ENCODE results near the gene MBP. TPM values are rescaled to one million over a fixed set of nuclear protein-coding genes. Genes with fewer than 3 reads are reported as not detected.
A peak's percentile ranks its signal among the peaks of the same experiment; 100 is the strongest.

Gene MBP
- total RNA-seq, 1 donor from 2014 or later = 3.9 TPM

DNA sequence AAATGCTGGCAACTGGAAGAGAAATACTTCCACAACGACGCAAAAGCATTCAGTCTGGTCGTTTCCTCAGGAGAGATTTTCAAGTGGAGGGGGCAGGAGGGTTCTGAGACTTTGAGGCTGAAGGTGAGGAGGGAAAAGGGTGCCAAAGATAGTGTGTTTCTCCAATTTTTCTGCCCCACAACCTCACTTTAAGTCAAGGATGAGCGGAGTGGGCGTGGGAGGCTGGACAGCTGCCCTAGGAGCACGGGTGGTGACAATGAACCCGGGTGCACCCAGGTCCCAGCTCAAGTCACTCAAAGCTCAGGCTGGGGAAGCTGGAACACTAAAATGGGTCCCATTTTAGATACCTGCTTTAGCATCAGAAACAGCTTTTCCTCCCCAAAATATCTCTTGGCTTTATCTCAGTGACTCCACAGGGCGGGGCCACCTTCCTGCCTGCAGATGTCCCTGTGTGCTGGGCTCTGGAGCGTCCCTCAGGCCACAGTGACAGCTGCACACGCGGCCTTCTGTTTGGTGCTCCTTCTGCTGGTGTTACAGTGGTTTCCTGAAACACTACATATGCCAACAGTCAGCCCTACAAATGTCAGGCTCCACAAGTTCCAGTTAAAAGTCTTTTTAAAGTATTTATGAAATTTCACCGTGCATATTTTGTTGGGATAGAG, 1.4 kb upstream of the MBP start:
- no peak for DNase-seq (ENCODE audit: low read depth in 2 of 2)

DNA sequence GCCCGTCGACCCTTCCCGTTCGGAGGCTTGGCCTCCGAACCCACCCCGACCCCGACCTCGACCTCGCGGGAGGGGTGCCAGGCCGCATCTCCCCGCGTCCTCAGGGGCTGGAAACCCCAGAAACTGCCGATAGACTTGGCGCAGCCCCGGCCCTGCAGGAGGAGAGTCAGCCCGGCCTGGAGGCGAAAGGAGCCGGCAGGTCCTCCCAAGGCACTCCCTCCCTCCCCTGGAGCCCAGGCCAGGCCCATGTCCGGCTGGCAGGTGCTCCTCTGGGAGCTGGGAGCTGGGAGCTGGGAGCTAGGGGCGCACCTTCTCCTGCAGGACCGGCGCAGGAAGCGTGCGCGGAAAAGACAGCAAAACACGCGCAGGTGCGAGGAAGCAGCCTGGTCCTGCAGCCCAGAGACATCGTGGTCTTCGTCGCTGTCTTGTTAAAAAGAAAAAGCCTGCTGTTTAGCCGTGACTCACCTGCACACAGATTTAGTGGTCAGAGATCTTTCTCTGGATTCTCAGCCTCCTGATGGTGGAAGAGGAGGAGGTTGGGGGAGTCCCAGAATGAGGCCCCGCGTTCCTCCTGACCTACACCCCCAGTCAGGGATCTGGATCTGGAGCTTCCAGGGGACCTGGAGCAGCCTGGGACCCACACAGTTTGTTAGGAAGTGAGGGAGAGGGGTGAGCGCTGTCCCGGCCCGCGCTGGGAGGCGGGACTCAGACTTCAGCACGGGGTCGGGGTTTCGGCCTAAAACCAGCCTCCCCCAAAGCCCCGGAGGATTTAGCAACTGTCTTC, 660 bp upstream of the MBP start:
- DNase-seq (ENCODE audit: low read depth in 2 of 2) = no peak

DNA sequence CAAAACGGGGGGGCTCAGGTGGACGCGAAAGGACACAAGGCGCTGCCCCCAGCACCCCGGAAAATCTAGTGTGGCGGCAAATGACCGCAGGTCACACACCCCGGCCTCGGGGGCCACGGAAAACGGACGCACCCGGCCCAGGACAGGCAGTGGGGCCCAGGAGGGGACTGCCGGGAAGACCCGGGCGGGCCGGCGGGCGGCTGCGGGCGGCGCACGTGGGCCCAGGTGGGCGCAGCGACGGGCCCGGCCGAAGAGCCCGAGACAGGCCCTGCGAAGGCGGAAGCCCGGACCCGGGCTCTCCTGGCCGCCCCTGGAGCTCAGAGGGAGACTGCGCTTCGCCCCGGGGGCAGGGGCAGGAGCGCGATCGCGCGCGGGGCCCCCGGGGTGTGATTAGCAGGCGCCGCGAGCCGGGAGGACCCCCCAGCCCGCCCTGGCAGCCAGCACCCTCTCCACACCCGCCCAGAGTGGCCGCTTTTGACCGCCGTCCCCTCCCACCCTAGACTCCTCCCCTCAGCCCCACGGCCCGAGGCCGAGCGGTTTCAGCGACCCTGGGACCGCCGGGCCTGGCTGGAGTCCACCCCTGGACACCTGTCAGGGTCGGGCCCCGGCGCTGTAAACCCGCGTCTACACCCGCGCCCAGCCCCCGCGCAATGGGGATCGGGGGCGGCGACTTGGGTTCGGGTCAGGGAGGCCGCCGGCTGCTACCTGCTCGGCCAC, 773 bp downstream of the MBP start:
- no peak for DNase-seq (ENCODE audit: low read depth in 2 of 2)

DNA sequence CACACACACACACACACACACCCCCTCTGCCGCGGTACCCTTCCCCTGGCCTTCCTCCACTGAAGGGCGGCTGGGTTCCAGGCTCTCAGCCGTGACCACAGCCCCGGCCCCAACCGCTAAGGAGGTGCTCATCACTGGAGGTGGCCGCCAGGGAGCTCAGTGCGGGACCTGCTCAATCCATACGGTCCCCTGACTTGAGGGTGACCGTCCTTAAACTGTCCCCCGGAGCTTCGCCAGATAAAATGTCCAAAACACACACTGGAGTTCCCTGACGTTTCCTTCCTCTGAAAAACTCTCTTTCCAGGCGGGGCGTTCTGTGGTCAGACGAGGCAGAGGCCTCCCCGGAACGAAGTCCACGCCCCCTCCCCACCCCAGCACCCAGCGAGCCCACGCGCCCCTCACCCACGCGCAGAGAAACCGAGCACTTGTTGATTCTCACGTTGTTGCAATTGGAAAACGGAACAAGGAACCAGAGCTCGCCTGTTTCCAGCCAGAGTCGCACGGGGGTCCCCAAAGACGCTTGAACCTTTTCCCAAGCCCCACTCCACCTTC, 1.4 kb downstream of the MBP start:
- no peak for DNase-seq (ENCODE audit: low read depth in 2 of 2)

DNA sequence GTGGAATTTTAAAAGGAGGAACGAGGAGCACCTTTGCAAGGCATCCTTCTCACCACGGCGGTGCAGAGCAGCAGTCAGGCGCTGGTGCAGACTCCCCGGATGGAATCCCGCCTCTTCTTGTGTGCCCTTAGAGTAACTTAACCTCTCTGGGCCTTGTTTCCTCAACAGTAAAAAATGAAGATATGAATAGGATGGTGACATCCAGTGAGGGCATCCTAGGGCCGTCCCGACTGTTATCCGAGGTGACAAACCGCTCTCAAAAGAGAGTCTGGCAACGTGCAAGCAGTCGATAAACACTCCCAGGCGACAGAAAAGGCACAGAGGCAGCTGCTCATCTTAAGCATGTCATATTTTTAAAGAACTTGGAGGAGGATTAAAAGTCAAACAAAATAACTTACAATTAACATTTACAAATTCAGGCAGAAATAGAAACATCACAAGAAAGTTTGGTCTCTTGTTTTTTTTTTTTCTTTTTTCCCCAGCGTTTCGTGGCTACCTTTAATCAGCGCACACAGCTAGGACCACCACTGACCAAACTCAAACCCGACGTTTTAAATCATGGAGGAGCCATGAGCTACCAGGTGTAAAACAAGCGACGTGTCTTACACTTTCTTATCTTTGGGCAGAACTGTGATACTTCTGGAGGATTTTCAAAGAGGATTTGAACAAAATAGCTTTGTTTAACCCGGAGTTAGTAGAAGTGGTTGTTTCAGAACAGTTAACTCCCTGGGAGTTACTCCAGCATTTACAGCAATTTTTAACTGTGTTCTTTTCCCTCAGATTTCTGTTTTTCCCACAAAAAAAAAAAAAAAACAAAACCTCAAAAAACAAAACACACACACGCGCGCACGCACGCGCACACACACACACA, 2.1 kb downstream of the MBP start:
- no peak for DNase-seq (ENCODE audit: low read depth in 2 of 2)

DNA sequence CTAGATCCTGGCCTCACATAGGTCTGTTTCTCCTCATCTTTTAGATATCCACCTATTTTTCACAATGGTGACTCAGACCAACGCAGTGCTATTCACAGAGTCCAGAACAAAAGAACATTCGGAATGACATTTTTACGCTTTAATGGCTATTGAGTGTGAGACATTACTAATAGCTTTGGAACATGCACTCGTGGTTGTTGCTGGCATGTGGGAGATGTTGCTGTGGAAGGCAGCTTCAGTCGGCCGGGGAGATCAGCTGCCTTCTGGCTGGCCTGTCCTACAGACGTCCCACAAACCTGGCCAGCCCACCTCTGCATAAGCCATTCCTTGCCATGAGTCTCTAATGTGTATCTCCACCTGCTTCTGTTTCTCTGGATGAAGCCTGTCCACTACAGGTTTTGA, 3.4 kb downstream of the MBP start:
- DNase-seq (ENCODE audit: low read depth in 2 of 2) = peak; percentile 38 to 41

- no peak for DNase-seq (ENCODE audit: low read depth in 2 of 2)
Measured at GRCh38 chr18:77127769-77128671, 4.6 kb downstream of the MBP start.

GRCh38 chr18:77124452-77124922, 8.1 kb downstream of the MBP start:
- DNase-seq (ENCODE audit: low read depth in 2 of 2) = no peak

GRCh38 chr18:77123320-77124231, 9.0 kb downstream of the MBP start:
- no peak for DNase-seq (ENCODE audit: low read depth in 2 of 2)

GRCh38 chr18:77121523-77121922, 11.1 kb downstream of the MBP start:
- DNase-seq (ENCODE audit: low read depth in 2 of 2) = no peak

DNA sequence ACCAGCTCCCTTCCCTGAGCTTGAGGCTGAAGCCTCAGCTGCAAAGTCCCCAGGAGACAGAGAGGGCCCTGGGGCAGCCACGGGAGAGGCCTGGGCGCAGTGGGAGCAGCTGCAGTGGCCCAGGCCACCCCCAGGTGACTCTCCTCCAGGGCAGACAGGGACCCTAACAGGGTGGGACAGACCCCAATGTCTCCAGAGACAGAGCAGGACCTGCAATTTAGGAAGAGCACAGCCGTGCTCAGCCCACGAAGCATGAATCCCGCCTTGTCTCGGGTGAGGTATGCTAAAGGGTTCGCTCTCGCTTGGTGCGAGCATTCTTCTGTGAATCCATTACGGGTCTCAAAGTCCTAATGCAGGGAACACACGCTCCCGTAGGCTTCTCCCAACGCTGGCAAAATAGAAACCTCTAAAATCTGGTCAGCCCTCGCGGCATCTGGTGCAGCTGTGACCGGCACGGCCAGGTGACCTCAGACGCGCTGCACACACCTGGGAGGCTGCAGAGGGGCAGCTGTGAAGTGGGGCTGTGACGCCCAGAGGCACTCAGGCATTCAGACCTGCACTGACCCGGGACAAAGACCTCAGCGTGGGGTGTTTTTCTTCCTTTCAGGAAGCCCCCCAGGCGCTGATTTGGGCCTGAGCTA, 12.6 kb downstream of the MBP start:
- DNase-seq (ENCODE audit: low read depth in 2 of 2) = no peak

DNA sequence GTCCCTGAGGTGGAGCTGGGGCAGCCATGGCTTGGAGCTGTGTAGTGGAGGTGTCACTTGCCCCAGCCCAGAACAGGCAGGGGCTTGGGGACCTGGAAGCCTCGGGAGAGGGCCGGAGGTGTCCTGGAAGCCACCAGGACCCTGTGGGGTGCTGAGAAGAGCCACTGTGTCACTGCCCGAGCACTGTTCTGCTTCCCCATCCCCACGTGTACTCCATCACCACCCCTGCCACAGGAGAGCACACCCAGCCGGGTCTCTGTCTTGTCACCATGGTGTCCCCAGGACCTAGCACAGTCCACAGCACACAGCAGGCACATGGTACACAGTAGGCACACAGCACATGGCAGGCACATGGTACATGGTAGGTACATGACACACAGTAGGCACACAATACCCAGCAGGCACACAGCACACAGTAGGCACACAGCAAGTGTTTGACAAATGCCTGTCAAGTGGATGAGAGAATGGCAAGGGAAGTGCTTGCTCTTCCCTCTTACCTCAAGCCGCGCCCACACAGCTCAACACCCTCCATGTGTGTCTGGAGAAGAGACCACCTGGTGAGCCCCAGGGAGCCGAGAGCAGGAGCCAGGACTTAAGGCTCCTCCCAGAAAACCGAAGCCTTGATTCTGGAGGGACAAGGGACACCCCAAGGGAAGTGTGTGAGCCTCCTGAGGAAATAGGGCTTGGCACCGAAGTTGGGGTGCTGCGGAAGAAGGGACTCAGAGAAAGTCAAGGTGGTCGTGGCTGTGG, 13.3 kb downstream of the MBP start:
- no peak for DNase-seq (ENCODE audit: low read depth in 2 of 2)

DNA sequence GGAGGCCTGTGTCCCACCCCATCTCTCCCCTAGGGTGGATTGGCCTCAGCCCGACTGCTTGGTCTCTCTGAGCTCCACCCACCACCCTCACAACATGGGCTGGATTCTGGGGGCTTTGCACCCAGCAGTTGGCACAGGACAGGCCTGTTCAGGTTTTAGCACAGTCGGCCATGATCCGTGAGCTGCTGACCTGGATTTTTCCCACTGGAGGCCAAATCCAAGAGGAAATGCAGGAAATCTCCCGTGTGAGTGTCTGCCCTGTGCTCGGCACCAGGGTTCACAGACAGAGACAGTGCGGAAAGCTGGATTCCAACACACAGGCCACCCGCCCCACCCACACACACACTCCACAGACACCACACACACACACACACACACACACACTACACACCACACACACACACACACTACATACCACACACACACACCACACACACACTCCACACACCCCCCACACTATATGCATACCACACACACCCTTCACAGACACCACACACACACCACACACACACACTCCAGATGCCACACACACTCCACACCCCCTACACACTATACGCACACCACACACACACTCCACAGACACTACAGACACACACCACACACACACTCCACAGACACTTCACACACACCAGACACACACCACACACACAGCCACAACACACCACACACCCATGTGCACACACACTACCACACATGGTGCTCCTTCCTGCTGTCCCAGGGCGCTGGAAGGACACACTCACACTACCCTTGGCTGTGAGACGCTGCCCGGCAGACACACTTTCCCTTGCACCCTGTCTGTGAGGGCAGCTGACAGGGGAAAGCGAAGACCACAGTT, 14.1 kb downstream of the MBP start:
- no peak for DNase-seq (ENCODE audit: low read depth in 2 of 2)

DNA sequence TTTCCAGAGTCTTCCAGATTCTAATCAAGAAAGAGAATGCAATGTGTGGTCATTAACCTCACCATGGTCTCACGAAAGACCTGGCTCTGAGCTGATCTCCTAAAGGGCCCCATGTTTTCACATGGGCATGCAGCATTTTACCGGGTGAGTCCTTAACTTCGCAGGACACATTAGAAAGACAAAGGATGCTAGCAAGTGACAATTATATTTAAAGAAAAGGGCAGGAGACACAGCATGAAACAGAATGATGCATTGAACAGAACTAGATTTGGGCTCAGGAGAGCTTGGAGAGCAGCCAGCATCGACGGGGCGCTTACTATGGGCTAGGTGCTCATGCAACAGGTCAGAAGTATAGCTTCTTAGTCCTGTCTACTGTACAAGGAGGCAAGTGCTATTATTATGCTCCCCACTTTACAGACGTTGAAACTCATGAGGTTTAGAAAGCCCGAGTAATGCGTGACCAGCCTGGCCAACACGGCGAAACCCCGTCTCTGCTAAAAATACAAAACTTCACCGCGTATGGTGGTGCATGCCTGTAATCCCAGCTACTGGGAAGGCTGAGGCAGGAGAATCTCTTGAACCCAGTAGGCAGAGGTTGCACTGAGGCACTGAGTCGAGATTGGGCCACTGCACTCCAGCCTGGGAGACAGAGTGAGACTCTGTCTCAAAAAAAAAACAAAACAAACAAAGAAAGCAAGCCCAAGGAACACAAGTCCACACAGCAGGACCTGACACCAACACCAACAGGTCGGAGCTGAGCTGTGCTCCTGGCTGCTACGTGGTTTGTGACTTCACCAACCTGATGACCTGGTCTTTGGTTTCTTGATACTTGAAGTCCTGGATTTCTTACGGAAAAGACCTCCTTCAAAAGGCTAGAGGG, 16.1 kb downstream of the MBP start:
- DNase-seq (ENCODE audit: low read depth in 2 of 2) = no peak

- no peak for DNase-seq (ENCODE audit: low read depth in 2 of 2)
Measured at GRCh38 chr18:77115192-77115953, 17.2 kb downstream of the MBP start.
